Inflammatory macrophage treated with lipopolysaccharide for 1 hour (primary cell): ENCODE data around the gene TFDP2.
"Not testable (repeated sequence)": the region's sequence is repeated elsewhere in the genome, so short reads cannot be mapped to it uniquely, and the experiment has no call there.

Experiments
- DNase-seq, 2 donors: peaks; one replicate each; pipeline ENCODE4 v3.0.0-alpha.2; 2020 to 2022

Gene TFDP2

DNA sequence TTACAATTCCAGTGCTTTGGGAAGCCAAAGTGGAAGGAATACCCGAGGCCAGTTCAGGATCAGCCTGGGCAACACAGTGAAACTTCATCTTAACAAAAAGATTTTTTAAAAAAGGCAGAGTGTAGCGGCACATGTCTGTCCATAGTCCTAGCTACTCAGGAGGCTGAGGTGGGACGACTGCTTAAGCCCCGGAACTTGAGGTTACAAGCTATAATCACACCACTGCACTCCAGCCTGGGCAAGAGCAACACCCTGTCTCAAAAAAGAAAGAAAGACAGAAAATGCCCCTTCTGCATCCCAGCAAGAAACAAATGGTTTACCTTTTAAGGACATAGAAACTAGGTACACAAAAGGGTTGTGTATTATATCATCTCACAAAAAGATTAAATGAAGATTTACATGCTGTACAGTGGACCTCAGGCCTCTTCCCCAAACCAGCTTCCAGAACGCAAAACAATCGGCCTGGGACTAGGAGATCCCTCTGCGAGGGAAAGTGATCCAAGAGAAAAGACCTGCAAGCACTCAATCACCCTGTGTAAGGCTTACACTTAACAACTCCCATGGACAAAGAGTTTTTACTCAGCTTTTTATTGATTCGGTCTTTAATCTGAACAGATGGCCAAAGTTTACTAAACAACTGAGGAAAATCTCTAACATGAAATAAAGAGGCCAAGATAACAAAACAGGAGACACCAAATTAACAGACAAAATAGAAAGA, 21.2 kb downstream of the TFDP2 start:
- DNase-seq = no peak

DNA sequence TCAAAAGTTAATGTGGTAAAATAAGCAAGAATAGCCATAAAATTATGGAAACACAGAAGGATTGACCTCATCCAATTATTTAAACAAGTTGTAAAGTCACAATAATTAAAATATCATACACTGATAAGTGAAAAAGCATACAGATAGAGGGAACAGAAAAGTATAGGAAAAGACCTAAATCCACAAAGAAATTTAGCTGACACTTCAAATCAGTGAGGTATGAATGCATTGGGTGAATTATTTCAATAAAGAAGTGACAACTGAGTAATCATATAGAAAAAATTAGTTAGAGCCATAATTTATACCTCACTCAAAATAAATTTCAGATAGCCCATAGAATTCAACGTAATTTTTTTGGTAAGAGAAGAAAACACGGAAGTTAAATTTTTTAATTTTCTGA, 25.1 kb downstream of the TFDP2 start:
- DNase-seq = no peak

DNA sequence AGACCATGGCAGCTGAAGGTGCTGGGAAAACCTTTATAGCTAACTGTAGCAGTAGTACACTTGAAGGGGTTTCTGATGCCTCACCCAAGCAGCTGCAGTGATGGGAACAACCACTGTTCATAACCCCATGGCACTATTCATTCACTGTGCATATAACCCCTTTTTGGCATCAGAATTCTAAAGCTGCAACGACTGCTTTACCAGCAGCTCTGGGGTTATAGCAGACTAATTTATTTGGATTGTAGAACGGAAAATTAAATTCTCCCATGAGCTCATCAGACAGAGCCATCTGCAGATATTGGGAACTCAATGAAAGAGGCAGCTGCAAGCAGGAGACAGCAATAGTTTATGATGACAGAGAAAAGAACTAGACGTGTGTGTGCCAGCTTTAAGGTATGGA, 28.6 kb downstream of the TFDP2 start:
- DNase-seq = no peak

DNA sequence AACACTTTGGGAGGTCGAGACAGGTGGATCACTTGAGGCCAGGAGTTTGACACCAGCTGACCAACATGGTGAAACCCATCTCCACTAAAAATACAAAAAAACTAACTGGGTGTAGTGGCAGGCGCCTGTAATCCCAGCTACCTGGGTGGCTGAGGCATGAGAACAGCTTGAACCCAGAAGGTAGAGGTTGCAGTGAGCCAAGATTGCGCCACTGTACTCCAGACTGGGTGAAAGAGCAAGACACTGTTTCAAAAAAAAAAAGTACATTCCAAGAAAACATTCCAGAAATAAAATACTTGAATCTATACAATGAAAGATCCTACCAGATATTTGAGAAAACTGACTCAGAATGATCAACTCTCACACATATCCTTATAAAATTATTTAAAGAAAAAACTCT, 30.4 kb downstream of the TFDP2 start:
- DNase-seq = no peak

DNA sequence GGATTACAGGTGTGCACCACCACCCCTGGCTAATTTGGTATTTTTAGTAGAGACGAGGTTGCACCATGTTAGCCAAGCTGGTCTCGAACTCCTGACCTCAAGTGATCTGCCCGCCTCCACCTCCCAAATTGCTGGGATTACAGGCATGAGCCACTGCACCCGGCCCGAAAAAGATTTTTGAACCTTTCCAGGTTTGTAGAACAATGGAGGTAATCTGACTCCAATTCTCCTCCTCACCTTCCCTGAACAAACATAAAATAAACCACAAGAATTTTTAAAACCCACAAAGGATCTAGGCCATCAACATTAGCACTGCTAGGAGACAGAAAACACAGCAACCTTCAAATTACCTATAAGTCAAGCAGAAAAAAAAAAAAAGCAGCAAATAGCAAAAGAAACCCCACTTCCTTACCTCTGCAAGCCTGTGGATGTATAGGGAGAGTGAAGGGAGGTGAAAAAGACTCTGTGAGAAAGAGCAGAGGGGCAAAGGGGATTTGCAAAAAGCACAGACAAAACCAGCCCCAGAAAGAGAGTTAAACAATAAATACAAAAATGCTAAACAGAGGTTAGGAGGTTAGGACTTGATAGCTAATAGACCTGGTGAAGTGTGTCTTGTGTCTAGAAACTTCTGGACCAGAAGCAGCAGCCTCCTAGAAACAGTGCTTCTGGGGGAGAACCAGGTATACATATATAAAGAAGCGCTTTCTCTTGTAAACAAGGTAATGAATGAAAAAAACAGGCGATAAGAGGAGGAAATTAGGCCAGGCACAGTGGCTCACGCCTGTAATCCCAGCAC, 32.1 kb downstream of the TFDP2 start:
- no peak for DNase-seq

DNA sequence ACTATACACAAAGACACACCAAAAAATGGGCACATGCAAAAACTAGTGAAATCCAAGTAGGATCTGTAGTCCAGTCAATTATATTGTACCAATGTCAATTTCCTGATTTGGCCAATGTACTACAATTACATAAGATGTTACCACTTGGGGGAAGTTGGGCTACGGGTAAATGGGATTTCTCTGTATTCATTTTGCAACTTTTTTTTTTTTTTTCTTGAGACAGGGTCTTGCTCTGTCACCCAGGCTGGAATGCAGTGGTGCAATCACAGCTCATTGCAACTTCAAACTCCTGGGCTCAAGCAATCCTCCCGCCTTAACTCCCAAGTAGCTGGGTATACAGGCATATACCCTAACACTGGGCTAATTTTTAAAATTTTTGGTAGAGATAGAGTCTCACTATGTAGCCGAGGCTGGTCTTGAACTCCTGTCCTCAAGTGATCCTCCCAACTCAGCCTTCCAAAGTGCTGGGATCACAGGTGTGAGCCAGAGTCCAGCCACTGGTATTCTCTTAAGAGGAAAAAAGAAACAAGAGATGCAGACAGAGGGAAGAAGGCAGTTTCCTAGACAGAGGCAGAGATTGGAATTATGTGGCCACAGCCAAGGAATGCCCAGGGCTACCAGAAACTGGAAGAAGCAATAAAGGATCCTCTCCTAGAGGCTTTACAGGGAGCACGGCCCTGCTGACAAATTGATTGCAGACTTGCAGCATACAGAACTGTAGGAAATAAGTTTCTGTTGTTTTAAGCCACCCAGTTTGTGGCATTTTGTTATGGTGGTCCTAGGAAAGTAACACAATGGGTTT, 33.3 kb downstream of the TFDP2 start:
- DNase-seq = peak; percentile 71 to 78

DNA sequence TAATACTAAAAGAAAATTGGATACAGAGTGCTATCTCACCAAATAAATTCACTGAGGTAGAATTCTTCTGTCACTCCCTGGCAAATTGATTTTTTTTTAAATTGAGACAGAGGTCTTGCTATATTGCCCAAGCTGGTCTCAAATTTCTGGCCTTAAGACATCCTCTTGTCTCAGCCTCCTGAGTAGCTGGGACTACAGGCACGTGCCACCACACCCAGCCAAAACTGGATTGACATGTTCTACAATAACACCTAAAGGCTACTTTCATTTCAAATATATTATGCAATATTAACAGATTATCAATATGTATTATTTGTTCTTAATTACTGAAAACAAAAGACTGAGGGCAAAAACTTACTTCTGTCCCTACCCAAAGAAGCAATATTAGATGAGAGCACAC, 36.7 kb downstream of the TFDP2 start:
- no peak for DNase-seq

DNA sequence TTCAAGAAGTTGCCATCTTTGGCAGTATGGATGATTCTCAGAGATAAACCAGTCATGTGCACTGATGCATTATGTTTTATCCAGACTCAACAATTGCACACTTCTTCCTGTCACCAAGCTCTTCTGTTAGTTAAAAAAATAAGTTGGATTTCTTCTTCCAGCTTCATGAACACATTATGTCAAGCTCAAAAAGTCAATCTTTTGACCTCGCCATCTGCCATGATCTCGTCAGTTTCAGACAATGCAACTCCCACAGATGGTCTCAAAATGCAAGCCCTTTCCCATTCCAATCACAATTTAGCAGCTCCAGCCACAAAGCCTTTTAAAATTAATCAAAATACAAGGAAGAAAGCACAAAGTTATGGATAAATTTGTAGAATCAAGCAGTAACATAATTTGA, 42.8 kb downstream of the TFDP2 start:
- DNase-seq = no peak

DNA sequence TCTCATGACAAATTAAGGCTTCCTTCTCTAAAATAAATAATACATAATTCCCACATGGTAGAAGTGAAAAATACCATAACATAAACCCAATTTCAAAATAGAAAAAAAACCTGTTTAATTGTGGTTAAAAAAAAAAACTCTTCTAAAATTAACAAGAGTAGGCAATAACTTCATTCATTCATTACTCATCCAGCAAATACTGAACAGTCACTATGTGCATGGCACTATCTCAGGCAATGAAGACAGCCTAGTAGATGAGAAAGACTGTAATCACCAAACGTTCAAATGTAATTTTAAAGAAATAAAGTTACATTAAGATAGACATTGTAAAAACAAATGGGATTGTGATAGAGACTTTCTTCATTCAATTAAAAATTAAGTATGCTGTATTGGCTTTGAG, 43.4 kb downstream of the TFDP2 start:
- DNase-seq = no peak

DNA sequence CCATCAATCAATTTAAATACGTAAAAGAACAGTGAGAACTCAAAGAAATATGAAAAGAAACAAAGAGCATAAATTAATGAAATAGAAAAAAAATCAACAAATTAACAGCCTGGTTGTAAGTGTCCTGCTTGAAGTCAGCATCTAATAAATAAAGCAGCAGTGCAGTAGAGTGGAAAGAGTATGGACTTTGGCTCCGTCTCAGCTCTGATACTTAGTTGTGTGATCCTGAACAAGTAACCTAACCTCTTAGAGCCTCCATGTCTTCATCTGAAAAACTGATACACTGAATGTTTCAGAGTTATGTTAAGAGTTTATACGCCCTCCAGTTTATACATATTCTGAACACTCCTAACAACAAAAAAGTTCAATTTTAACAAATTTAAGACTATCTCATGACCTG, 44.6 kb downstream of the TFDP2 start:
- no peak for DNase-seq

DNA sequence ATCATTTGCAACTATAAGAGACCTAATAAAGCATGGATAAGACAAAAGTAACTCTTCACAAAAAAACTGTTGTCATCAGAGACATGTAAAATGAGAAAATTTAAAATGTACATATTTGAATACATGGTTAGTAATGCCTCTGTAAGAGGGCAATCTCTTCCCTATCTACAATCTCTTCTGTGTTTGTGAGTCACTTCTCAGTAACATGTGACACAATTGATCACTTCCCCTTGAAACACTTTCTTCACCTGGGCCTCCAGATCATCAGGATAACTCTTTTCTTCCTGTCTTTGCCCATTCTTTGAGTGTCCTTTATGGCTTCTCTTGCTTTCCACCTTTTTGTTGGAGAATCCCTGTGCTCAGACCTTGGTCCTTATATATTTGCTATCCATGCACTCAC, 50.4 kb downstream of the TFDP2 start:
- DNase-seq = peak; percentile 13 to 18

DNA sequence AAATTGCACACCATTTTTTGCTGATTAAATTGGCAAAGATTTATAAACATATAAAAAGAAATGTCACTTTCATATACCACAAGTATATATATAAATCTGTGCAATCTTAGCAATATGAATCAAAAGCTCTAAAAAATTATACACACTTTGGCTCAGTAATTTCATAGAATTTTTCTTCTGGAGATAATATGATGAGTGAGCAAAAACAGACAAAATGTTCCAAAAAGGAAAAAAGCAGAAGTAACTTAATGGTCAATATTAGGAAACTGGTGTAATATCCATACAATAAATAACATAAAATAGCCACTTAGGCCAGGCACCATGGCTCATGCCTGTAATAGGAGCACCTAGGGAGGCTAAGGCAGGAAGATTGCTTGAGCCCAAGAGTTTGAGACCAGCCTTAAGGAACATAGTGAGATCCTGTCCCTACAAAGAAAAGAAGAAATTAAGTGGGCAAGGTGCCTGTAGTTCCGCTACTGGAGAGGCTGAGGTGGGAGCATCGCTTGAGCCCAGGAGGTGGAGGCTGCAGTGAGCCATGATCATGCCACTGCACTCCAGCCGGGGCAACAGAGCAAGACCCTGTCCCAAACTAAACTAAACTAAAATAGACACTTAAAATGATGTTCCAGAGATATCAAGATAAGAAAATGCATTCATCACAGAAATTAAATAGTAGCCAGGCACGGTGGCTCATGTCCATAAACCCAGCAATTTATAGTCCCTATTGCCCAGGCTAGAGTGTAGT, 52.1 kb downstream of the TFDP2 start:
- no peak for DNase-seq

DNA sequence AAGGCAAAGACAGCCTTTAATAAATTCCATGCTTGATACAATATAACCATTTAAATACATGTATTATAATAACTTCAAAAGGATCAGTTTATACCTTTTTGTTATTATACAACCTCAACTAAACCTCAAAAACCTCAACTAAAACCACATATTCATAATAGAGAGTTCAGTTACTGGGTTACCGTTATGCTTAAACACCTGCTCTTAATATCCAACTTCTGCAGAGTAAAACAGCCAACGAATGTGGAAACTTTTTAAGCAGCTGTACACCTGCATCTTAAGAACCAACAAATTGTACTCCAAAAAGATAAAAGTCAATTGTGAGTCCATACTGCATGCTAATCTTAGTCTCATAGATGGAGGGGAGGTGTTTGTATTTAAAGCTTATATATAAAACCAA, 53.5 kb downstream of the TFDP2 start:
- no peak for DNase-seq

DNA sequence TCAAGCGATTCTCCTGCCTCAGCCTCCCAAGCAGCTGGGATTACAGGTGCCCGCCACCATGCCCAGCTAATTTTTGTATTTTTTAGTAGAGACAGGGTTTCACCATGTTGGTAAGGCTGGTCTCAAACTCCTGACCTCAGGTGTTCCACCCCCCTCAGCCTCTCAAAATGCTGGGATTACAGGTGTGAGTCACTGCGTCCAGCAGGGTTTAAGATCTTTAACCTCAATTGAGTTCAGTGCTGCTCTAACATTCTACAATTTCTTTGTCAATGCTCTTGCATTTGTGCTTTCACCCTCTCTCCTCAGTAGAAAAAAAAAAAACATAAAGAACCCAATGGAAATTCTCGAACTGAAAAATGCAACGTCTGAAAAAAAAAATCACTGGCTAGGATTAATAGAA, 60.4 kb downstream of the TFDP2 start:
- not testable (repeated sequence) for DNase-seq

DNA sequence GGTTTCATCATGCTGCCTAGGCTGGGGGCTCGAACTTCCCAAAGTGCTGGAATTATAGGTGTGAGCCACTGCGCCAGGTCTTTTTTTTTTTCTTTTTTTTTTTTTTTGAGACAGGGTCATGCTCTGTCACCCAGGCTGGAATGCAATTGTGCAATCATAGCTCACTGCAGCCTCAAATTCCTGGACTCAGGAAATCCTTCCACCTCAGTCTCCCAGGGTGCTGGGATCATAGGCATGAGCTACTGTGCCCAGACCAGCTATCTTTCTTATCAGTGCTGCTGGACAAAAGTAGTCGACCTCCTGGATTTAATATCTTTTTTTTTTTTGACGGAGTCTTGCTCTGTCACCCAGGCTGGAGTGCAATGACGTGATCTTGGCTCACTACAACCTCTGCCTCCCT, 60.8 kb downstream of the TFDP2 start:
- DNase-seq = no peak

DNA sequence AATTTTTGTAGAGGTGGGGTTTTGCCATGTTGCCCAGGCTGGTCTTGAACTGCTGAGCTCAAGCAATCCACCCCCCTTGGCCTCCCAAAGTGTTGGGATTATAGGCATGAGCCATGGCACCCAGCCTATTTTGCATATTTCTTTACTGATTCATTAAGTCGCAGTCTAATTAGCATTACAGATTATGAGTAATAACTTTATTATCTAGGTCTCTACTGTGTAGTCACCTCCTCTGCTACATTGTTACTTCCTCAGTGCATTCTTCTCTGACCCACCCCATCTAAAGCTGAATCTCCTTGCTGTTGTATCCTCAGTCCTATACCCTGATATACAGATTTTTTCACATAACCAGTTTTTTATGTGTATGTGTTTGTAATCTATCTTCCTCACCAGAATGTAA, 61.7 kb downstream of the TFDP2 start:
- DNase-seq = no peak

DNA sequence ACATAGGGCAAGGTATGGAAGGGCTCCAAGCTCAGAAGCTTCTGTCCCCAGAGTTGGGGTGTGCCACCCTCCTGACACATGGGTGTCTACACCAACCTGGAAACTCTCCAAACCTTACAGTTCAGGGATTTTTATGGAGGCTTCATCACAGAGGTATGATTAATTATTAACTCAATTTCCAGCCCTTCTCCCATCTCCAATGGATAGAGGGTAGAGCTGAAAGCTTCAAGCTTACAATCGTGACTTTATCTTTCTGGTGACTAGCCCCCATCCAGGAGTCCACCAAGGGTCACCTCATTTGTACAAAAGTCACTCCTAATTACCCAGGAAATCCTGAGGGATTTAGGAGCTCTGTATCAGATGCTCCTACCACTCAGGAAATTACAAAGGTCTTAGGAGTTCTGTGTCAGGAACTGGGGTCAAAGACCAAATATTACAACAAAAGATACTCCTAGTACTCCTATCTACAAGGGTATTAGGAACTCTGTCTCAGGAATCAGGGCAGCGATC, 62.7 kb downstream of the TFDP2 start:
- DNase-seq = no peak

DNA sequence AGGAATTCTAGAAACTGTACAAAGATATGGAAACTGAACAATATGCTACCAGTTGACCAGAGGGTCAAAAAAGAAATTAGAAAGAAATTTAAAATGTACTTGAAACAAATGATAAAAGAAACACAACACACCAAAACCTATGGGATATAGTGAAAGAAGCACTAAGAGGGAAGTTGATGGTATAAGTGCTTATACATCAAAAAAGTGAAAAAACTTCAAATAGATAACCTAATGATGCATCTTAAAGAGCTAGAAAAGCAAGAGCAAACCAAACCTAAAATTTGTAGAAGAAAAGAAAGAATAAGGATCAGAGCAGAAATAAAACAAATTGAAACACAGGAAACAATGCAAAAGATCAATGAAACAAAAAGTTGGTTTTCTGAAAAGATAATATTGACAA, 68.2 kb downstream of the TFDP2 start:
- no peak for DNase-seq

DNA sequence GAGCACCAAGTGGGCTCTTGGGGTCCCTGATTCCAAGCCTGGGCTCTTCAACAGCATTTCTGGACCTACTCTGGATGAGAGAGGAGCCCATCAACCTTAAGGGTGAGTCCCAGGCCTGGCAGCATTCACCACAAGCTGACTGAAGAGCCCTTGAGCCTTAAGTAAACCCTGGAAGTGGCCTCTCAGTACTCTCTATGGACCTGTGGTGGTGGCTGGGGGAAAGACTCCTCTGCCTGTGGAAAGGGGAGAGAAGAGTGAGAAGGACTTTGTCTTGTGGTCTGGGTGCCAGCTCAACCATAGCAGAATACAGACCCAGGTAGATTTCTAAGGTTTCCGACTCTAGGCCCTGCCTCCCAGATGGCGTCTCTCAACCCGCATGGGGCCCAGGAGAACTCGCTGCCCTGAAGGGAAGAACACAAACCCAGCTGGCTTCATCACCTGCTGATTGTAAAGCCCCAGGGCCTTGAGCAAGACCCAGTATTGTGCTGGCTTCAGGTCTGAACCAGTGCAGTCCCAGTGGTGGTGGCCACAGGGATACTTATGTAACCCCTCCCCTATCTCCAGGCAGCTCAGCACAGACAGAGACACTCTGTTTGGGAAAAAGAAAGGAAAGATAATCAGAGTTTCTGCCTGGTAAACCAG, 71.4 kb downstream of the TFDP2 start:
- no peak for DNase-seq

DNA sequence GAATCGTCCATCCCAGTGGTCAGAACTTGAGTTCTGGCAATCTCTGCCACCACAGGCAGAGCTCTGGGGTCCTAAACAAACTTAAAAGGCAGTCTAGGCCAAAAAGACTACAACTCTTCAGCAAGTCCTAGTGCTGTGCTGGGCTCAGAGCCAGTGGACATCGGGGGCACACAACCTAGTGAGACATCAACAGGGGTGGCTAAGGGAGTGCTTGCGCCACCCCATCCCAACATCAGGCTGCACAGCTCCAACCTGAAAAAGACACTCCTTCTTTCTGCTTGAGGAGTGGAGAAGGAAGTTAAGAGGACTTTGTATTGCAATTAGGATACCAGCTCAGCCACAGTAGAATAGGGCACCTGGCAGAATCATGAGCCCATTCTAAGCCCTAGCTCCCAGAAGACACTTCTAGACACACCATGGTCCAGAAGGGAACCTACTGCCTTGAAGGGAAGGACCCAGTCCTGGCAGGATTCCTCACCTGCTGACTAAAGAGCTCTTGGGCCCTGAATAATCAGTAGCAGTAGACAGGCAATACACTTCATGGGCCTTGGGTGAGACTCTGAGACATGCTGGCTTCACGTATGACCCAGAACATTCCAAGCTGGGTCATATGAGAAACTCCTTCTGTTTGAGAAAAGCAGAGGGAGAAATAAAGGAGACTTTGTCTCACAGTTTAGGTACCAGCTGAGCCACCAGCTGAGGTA, 72.0 kb downstream of the TFDP2 start:
- no peak for DNase-seq

DNA sequence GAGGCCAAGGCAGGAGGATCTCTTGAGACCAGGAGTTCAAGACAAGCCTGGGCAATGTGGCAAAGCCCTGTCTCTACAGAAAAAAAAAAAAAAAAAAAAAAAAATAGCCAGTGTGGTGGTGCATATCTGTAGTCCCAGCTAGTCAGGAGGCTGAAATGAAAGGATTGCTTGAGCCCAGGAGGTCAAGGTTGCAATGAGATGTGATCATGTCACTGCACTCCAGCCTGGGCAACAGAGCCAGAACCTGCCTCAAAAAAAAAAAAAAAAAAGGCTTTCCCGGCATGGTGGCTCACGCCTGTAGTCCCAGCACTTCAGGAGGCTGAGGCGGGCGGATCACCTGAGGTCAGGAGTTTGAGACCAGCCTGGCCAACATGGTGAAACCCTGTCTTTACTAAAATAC, 73.7 kb downstream of the TFDP2 start:
- not testable (repeated sequence) for DNase-seq

DNA sequence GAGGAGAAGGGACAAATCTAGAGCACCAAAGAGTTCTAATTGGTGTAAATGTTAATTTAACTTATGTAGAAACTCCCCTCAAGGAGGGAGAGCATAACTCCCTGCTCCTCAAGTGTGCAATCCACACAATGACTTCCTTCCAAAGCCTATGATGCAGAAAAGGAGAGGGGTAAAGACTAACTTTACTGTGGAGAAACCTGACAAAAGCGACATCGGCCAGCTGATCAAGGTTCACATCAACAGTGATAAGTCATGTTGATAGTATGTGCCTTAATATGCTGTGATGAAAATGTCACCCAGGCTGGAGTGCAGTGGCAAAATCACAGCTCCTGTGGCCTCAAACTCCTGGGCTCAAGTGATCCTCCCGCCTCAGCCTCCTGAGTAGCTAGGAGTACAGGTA, 76.5 kb downstream of the TFDP2 start:
- DNase-seq = no peak
